Osteoblast (primary cell): ENCODE data around the gene MRPL16. TPM values are rescaled to one million over a fixed set of nuclear protein-coding genes. Genes with fewer than 3 reads are reported as not detected.
"Not testable (repeated sequence)": the region's sequence is repeated elsewhere in the genome, so short reads cannot be mapped to it uniquely, and the experiment has no call there.

Source experiments
- DNase-seq: peaks from one replicate; pipeline ENCODE4 v3.0.0; 2011; ENCODE audit warnings: low spot score, mixed read lengths; ENCODE audit not compliant: insufficient read length; ENCODE audit errors: missing footprints
- H2AFZ ChIP-seq: 2 replicates; pipeline ENCODE4 v1.6.0; 2011; ENCODE audit warnings: mild to moderate bottlenecking, low read length
- H3K27ac ChIP-seq: 2 replicates; pipeline ENCODE4 v1.5.1; 2011; ENCODE audit warnings: mild to moderate bottlenecking, low read depth, low read length, moderate library complexity
- H3K27me3 ChIP-seq: 2 replicates; pipeline ENCODE4 v1.6.0; 2012; ENCODE audit warnings: mild to moderate bottlenecking, control low read depth, inconsistent platforms, low read length, moderate library complexity; ENCODE audit not compliant: insufficient read depth
- H3K36me3 ChIP-seq: 2 replicates; pipeline ENCODE4 v1.5.1; 2011; ENCODE audit warnings: mild to moderate bottlenecking, low read length, control low read depth, moderate library complexity; ENCODE audit not compliant: insufficient read depth
- H3K4me1 ChIP-seq: 2 replicates; pipeline ENCODE4 v1.5.1; 2011; ENCODE audit warnings: mild to moderate bottlenecking, low read length, control low read depth, moderate library complexity; ENCODE audit not compliant: insufficient read depth
- H3K4me2 ChIP-seq: 2 replicates; pipeline ENCODE4 v1.6.0; 2011; ENCODE audit warnings: mild to moderate bottlenecking, low read length; ENCODE audit not compliant: insufficient read depth
- H3K4me3 ChIP-seq: fragments of 200-600 bp; sonication (generic); 3 replicates; pipeline ENCODE4 v1.5.1; 2012; ENCODE audit warnings: mild to moderate bottlenecking, low read length, inconsistent platforms; ENCODE audit not compliant: insufficient read depth
- H3K79me2 ChIP-seq: 2 replicates; pipeline ENCODE4 v1.6.0; 2012; ENCODE audit warnings: mild to moderate bottlenecking, low read length, control low read depth, inconsistent platforms; ENCODE audit not compliant: insufficient read depth
- H3K9me3 ChIP-seq: 2 replicates; pipeline ENCODE4 v1.5.1; 2011; ENCODE audit warnings: low read depth, low read length, control low read depth
- H4K20me1 ChIP-seq: 2 replicates; pipeline ENCODE4 v1.6.0; 2012; ENCODE audit warnings: mild to moderate bottlenecking, low read length, control low read depth; ENCODE audit not compliant: insufficient read depth
- CTCF ChIP-seq: IDR thresholded peaks from 2 replicates; pipeline ENCODE4 v1.5.1; 2011; ENCODE audit warnings: mild to moderate bottlenecking, low read depth, low read length, moderate library complexity; ENCODE audit errors: extremely low read depth
- total RNA-seq: library from RNA; depleted of rRNA; stranded (reverse); fragments of >200 nt; gene quantifications from 2 replicates; pipeline ENCODE4 v1.2.3, GENCODE V29; 2012

Gene MRPL16
- total RNA-seq, 1 donor, result 32.9 TPM

GRCh38 chr11:59785818-59786217, 24.8 kb downstream of the MRPL16 start:
- no peaks in the 10 kb centered on the region for H4K20me1 ChIP-seq
- H3K27ac ChIP-seq, result no peak overlapping the region
- peaks cover 41% of the 10 kb centered on the region for H3K79me2 ChIP-seq
- DNase-seq, result no peak
- no peak for TF ChIP-seq CTCF
- no peaks in the 10 kb centered on the region for H3K27me3 ChIP-seq
- no peak overlapping the region for H3K4me2 ChIP-seq
- peaks cover 8% of the 10 kb centered on the region for H3K36me3 ChIP-seq
- H3K9me3 ChIP-seq, result no peaks in the 10 kb centered on the region
- no peak overlapping the region for H3K4me3 ChIP-seq
- peaks cover 21% of the 10 kb centered on the region for H3K4me1 ChIP-seq
- no peak overlapping the region for H2AFZ ChIP-seq

- H2AFZ ChIP-seq, H3K4me2 ChIP-seq, H3K9me3 ChIP-seq, DNase-seq, H3K27ac ChIP-seq, H3K27me3 ChIP-seq, H3K36me3 ChIP-seq, H4K20me1 ChIP-seq, H3K4me3 ChIP-seq: not testable (repeated sequence)
- Histone ChIP-seq H3K79me2 (peaks cover 53% of the 10 kb centered on the region), H3K4me1 (peaks cover 21% of the 10 kb centered on the region)
Measured at GRCh38 chr11:59784441-59784840, 26.1 kb downstream of the MRPL16 start.

- Histone ChIP-seq H4K20me1 (no peaks in the 10 kb centered on the region), H3K79me2 (peaks cover 55% of the 10 kb centered on the region), H3K9me3 (no peaks in the 10 kb centered on the region), H3K4me1 (peaks cover 21% of the 10 kb centered on the region), H3K27ac (no peak overlapping the region), H2AFZ (no peak overlapping the region), H3K27me3 (no peaks in the 10 kb centered on the region), H3K36me3 (peaks cover 6% of the 10 kb centered on the region), H3K4me3 (no peak overlapping the region), H3K4me2 (no peak overlapping the region)
- no peak for DNase-seq
- no peak for TF ChIP-seq CTCF
Measured at GRCh38 chr11:59783632-59784090, 26.9 kb downstream of the MRPL16 start.

GRCh38 chr11:59782080-59782479, 28.5 kb downstream of the MRPL16 start:
- DNase-seq, result no peak
- Histone ChIP-seq H3K27ac (no peak overlapping the region), H3K4me2 (no peak overlapping the region), H3K4me1 (peaks cover 7% of the 10 kb centered on the region), H3K36me3 (peaks cover 6% of the 10 kb centered on the region), H2AFZ (no peak overlapping the region), H3K27me3 (no peaks in the 10 kb centered on the region), H4K20me1 (no peaks in the 10 kb centered on the region), H3K79me2 (peaks cover 65% of the 10 kb centered on the region), H3K9me3 (no peaks in the 10 kb centered on the region), H3K4me3 (no peak overlapping the region)
- TF ChIP-seq CTCF, result no peak

- no peaks in the 10 kb centered on the region for H3K27me3 ChIP-seq
- H3K4me2 ChIP-seq, result no peak overlapping the region
- no peaks in the 10 kb centered on the region for H3K4me1 ChIP-seq
- no peak overlapping the region for H3K4me3 ChIP-seq
- no peak for DNase-seq
- no peaks in the 10 kb centered on the region for H3K9me3 ChIP-seq
- H4K20me1 ChIP-seq, result peaks cover 8% of the 10 kb centered on the region
- H3K79me2 ChIP-seq, result peaks cover 58% of the 10 kb centered on the region
- no peak overlapping the region for H3K27ac ChIP-seq
- H2AFZ ChIP-seq, result no peak overlapping the region
- TF ChIP-seq CTCF, result no peak
- H3K36me3 ChIP-seq, result peaks cover 12% of the 10 kb centered on the region
Measured at GRCh38 chr11:59779487-59779886, 31.1 kb downstream of the MRPL16 start.
